ENCODE results near the gene H3-3A. TPM values are rescaled to one million over a fixed set of nuclear protein-coding genes. Genes with fewer than 3 reads are reported as not detected.

H3-3A gene
- total and polyA plus RNA-seq, 10 of the 15 experiments (the other 5 are each of a cell fraction or from before 2014, with no cell fraction given) = 215 to 486 (median 393) TPM

DNA sequence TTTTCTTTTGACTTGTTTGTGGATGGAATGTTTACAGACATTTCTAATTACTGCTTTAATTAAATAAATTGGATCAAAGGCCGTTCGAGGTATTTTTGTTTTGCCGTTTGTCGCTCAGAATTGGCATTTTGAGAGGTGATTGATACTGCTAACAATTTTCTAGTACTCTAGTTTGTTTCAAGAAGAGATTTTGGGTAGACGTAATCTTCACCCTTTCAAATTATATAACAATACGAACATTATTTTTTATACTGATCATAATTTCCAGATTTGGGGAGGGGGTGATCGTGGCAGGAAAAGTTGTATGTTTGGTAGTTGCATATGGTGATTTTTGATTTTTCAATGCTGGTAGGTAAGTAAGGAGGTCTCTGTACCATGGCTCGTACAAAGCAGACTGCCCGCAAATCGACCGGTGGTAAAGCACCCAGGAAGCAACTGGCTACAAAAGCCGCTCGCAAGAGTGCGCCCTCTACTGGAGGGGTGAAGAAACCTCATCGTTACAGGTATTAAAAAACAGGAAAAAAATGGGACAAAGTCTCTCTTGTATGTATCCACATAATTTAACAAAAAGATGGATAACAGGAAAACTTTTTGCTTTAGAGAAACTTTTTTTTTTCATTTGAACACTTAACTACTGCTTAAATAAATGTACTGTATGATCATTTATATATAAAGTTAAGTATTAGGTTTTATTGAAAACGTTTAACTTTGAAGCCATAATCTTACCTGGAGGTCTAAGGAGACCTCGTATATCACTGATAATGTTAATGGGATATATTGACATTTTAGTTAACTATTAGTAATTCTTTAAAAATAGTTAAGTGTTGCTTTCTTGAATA is 1.7 kb downstream of the H3-3A start (continued):
- no peak for TF ChIP-seq POLR2AphosphoS2 (IDR thresholded peaks at IDR 0.05; ENCODE audit: low read depth, low read length)
- TF ChIP-seq ZZZ3 (IDR thresholded peaks at IDR 0.05; ENCODE audit: control insufficient read depth, insufficient read length, low read depth) = no peak

DNA sequence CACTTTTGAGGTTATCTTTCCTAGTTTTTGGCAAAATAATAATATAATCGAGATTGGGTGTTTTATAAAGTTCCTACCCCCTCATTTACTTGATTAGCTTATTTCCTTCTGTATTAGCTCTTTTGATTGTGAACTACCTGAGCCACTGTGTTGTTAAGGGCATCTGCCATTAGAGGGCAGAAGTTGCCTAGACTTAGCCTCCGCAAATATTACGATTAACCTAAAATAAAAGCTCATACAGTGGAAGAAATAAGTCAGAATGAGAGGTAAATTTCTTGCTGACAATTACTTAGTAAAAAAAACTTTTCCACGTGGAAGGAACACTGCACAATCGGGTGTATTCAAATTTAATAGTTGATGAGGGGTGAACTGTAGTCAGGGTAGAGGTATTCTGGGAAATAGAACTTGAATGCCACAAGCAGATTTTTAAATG is 2.3 kb downstream of the H3-3A start:
- ChIA-PET POLR2A (interaction anchor here (0.6 to 4.1 kb wide), 14 partner anchors 8 to 131 kb away, joined by 3 to 37 read pairs (median 5); partner anchors contain the start of gene SDE2), CTCF (interaction anchor here (0.5 to 3.7 kb wide), 64 partner anchors 8 to 640 kb away, joined by 3 to 198 read pairs (median 5); partner anchors contain the start of genes SDE2 and SRP9), RAD21 (ENCODE audit: unreplicated experiment) (interaction anchor here (0.6 to 3.1 kb wide), 41 partner anchors 8 to 597 kb away, joined by 3 to 58 read pairs (median 4); partner anchors contain the start of genes LIN9, PARP1, PYCR2 and SDE2), SMC1A (ENCODE audit: uncharacterized antibody, unreplicated experiment) (interaction anchor here (0.6 to 4.9 kb wide), 36 partner anchors 9 to 1012 kb away, joined by 3 to 65 read pairs (median 5); partner anchors contain the start of gene SDE2)
- Histone ChIP-seq H3K36me3 (ENCODE audit: control insufficient read depth in 2 of 2, insufficient read depth in 2 of 2, low read length in 1 of 2) (peaks cover 6 to 38% of the 10 kb centered on the region in 2 experiments), H2AFZ (ENCODE audit: control insufficient read depth, low read depth, low read length) (no peak overlapping the region), H4K20me1 (ENCODE audit: control insufficient read depth, insufficient read depth) (peaks cover 19% of the 10 kb centered on the region), H3K4me1 (ENCODE audit: control insufficient read depth, insufficient read depth, low read length) (peaks cover 11% of the 10 kb centered on the region), H3K27me3 (replicated peaks in 1 of 2; ENCODE audit: control insufficient read depth in 2 of 2, insufficient read depth in 2 of 2, low read length in 1 of 2) (no peaks in the 10 kb centered on the region), H3K9me3 (replicated peaks; ENCODE audit: control insufficient read depth, insufficient read depth, low read length) (no peaks in the 10 kb centered on the region), H3K4me2 (ENCODE audit: control insufficient read depth, insufficient read depth) (peak overlapping the region; percentile 68), H3K27ac (ENCODE audit: control insufficient read depth, insufficient read depth) (no peak overlapping the region), H3K4me3 (peak overlapping the region; percentile 87), H3K79me2 (ENCODE audit: control insufficient read depth, insufficient read depth, low read length) (peaks cover 72% of the 10 kb centered on the region), H3K9ac (ENCODE audit: control insufficient read depth, insufficient read depth, low read length) (peak overlapping the region; percentile 19; the same call in 1 of the 2 replicates)
- in situ Hi-C loops (cut with MboI) = no loop called here
- intact Hi-C loops (cut with micrococcal nuclease; ENCODE audit: unreplicated experiment) = loop anchor here (1.0 to 5.0 kb wide), 5 partner anchors 46 to 590 kb away; partner anchors contain the start of gene PARP1
- DNase-seq (ENCODE audit: low read depth, low spot score) = no peak
- peak; percentile 40 for ATAC-seq
- no TSS peak for BruUV-seq (replicated peaks)
- WGBS (ENCODE audit: insufficient coverage, insufficient replicate concordance, low lambda C conversion rate, missing lambda C conversion rate) = 3% methylated on average over 5 of the region's 5 CpGs
- FAIRE-seq = no peak
- TF ChIP-seq TBL1XR1 (IDR thresholded peaks at IDR 0.05; ENCODE audit: low read depth, low read length) (no peak), MYB (IDR thresholded peaks at IDR 0.05; ENCODE audit: borderline replicate concordance, low read depth, low read length) (no peak), PAX8 (IDR thresholded peaks at IDR 0.05) (no peak), LARP7 (IDR thresholded peaks at IDR 0.05) (0 out of 2 replicates have a peak, but pooled peaks have one; percentile 35)
- TF ChIP-seq, protein P1, sequence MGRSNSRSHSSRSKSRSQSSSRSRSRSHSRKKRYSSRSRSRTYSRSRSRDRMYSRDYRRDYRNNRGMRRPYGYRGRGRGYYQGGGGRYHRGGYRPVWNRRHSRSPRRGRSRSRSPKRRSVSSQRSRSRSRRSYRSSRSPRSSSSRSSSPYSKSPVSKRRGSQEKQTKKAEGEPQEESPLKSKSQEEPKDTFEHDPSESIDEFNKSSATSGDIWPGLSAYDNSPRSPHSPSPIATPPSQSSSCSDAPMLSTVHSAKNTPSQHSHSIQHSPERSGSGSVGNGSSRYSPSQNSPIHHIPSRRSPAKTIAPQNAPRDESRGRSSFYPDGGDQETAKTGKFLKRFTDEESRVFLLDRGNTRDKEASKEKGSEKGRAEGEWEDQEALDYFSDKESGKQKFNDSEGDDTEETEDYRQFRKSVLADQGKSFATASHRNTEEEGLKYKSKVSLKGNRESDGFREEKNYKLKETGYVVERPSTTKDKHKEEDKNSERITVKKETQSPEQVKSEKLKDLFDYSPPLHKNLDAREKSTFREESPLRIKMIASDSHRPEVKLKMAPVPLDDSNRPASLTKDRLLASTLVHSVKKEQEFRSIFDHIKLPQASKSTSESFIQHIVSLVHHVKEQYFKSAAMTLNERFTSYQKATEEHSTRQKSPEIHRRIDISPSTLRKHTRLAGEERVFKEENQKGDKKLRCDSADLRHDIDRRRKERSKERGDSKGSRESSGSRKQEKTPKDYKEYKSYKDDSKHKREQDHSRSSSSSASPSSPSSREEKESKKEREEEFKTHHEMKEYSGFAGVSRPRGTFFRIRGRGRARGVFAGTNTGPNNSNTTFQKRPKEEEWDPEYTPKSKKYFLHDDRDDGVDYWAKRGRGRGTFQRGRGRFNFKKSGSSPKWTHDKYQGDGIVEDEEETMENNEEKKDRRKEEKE (IDR thresholded peaks at IDR 0.05) = no peak
- TF ChIP-seq, protein P2, sequence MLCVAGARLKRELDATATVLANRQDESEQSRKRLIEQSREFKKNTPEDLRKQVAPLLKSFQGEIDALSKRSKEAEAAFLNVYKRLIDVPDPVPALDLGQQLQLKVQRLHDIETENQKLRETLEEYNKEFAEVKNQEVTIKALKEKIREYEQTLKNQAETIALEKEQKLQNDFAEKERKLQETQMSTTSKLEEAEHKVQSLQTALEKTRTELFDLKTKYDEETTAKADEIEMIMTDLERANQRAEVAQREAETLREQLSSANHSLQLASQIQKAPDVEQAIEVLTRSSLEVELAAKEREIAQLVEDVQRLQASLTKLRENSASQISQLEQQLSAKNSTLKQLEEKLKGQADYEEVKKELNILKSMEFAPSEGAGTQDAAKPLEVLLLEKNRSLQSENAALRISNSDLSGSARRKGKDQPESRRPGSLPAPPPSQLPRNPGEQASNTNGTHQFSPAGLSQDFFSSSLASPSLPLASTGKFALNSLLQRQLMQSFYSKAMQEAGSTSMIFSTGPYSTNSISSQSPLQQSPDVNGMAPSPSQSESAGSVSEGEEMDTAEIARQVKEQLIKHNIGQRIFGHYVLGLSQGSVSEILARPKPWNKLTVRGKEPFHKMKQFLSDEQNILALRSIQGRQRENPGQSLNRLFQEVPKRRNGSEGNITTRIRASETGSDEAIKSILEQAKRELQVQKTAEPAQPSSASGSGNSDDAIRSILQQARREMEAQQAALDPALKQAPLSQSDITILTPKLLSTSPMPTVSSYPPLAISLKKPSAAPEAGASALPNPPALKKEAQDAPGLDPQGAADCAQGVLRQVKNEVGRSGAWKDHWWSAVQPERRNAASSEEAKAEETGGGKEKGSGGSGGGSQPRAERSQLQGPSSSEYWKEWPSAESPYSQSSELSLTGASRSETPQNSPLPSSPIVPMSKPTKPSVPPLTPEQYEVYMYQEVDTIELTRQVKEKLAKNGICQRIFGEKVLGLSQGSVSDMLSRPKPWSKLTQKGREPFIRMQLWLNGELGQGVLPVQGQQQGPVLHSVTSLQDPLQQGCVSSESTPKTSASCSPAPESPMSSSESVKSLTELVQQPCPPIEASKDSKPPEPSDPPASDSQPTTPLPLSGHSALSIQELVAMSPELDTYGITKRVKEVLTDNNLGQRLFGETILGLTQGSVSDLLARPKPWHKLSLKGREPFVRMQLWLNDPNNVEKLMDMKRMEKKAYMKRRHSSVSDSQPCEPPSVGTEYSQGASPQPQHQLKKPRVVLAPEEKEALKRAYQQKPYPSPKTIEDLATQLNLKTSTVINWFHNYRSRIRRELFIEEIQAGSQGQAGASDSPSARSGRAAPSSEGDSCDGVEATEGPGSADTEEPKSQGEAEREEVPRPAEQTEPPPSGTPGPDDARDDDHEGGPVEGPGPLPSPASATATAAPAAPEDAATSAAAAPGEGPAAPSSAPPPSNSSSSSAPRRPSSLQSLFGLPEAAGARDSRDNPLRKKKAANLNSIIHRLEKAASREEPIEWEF (IDR thresholded peaks at IDR 0.05; ENCODE audit: insufficient replicate concordance, low read depth, low read length) = no peak
- TF ChIP-seq, protein P3, sequence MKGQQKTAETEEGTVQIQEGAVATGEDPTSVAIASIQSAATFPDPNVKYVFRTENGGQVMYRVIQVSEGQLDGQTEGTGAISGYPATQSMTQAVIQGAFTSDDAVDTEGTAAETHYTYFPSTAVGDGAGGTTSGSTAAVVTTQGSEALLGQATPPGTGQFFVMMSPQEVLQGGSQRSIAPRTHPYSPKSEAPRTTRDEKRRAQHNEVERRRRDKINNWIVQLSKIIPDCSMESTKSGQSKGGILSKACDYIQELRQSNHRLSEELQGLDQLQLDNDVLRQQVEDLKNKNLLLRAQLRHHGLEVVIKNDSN (IDR thresholded peaks at IDR 0.05; ENCODE audit: borderline replicate concordance, extremely low read length, insufficient read depth, low read depth, low read length) = no peak
- TF ChIP-seq, protein P4, sequence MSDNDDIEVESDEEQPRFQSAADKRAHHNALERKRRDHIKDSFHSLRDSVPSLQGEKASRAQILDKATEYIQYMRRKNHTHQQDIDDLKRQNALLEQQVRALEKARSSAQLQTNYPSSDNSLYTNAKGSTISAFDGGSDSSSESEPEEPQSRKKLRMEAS (IDR thresholded peaks at IDR 0.05; ENCODE audit: low read depth, low read length) = no peak

Data from GM12878 (cell line).